Endothelial cell of hepatic sinusoid (primary cell): ENCODE data around the gene KCNMB2.
"Not testable (repeated sequence)": the region's sequence is repeated elsewhere in the genome, so short reads cannot be mapped to it uniquely, and the experiment has no call there.

Source experiments
- in situ Hi-C: cut with HindIII; loops from 2 replicates; pipeline ENCODE4 v1.10.0; 2017; ENCODE audit warnings: low sequenced_read_pairs

The KCNMB2 gene

DNA sequence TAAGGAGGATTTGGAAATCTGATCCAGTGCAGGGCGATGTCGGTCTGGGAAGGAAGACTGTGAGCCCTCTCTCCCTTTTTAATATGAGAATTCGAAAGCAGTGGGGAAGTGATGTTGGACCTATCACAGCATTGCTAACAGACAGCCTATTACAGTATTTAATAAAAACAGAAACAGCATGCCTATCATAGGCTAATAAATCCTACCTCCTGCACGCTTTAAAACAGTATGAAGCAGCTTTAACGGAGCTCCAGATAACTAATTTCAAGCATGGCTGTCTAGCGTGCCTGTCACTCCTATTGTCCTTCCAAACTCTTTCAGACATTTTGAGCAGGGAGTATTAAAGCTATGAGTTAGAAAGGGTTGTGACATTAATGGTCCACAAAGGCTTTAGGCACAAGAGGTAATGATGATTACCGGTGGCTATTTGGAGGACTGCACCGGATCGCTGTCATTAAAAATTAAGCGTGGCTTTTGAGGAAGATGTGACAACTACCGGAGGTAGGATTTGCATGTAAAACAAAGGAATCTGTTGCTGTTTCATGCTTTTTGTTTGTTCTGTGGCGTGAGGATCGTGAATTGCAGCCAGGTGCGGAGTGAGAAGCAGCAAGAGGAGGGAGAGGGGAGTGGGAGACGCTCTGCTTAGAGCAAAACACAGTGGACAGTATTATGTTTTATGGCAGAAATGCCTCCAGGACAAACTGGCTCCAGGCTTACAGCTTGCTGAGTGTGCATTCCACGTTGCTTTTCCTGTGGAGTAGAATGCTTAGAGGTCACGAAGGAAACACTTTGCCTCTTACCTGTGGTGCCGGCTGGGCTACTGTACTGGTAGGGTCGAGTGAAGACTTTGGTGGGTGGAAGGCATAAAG lies at the start of gene KCNMB2:
Gene KCNMB2, plus strand, starts transcription at position 226 of the 869 bp plus-strand sequence.
- in situ Hi-C loops = no loop called here

DNA sequence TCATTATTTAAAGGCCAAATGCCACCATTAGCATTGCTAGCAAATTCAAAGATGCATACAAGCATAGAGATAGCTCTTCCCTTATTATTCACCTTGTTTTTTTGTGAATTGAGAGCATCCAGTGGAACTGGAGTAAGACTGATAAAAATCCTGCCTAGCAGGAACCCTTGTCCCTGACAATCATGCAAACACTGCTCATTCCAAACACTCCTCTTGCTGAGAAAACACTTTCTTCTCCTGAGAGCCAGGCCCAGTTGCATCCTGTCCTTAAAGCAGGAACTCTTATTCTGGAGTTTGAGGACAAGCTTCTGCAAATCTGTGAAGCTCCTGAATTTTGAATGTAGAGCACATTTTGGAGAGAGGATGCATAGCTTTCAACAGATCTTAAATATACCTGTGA lies 49.3 kb upstream of the KCNMB2 start:
- in situ Hi-C loops = no loop called here

DNA sequence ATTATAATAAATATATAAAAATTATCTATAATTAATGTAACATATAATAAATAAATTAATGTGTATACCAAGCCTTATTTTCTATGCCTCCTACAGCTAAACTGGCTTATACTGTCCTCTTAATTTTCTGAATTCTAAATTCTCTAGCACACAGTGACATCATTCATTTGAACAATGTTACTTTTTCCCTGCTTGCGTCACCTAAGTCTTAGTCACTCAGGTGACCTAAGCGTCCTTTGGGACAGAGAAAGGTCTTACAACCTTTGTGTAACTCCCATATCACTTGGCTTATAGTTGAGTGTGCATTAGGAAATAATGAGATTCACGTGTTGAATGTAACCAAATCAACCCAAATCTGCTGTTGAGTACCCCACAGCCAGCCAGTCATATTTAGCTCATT lies 48.5 kb upstream of the KCNMB2 start:
- in situ Hi-C loops = no loop called here

DNA sequence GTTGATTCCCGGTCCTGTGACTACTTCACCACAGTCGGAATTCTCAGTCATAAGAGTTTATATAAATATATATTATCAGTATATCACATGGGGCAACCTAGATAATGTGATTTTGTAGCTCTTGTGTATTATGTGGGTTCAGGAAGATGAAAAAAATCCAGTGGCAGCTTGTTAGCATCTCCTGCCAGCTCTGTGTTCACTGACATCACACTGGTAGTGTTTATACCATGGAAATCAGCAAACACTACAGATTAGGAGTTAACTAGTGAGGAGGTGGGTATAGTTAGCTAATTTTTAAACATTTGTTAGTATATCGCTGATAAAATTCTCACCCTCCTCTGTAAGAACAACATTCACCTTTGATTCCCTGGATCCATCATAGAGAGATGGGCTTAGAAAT lies 44.5 kb upstream of the KCNMB2 start:
- in situ Hi-C loops = no loop called here

DNA sequence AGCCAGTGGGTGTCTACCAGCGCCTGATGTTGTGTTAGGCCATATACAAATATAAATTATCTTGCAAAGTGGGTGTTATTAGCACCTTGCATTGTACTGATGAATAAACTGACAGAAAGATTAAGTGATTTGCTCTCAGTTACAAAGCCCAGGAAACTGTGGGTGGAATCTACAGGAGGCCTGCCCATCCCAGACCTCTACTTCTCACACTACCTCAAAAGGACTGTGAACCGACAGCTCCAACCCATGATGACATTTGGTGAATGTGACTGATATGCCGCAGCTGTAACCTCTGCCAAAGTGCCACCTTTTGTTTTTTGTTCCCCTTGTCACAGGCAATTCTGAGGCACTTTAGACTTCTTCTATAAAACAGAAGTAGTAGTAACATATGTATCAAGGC lies 43.7 kb upstream of the KCNMB2 start:
- in situ Hi-C loops = no loop called here

DNA sequence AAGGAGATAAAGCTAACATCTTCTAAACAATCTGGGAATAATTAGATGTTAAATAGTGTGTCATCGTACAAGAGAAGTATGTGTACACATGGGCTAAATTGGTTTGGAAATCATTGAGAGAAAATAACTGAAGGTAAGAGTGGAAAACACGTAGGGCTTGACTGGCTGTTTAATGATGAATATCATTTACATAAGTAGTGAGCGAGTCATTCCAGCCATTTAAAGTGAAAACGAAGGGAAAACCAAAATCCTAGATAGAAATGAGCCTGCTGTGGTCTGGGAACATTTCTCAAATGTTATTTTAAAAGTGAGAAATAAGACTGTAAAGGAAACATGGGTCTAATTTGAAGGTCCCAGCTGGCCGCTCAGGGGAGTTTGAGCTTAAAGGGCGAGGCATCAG lies 41.9 kb upstream of the KCNMB2 start:
- in situ Hi-C loops = no loop called here

DNA sequence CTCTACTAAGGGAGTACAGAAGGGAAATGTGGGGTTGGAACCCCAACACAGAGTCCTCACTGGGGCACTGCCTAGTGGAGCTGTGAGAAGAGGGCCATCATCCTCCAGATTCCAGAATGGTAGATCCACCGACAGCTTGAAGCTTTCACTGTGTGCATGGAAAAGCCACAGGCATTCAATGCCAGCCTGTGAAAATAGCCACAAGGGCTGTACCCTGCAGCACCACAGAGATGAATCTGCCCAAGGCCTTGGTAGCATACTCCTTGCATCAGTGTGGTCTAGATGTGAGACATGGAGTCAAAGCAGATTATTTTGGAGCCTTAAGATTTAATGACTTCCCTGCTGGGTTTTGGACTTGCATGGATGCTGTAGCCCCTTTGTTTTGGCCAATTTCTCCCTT lies 39.3 kb upstream of the KCNMB2 start:
- in situ Hi-C loops = no loop called here

DNA sequence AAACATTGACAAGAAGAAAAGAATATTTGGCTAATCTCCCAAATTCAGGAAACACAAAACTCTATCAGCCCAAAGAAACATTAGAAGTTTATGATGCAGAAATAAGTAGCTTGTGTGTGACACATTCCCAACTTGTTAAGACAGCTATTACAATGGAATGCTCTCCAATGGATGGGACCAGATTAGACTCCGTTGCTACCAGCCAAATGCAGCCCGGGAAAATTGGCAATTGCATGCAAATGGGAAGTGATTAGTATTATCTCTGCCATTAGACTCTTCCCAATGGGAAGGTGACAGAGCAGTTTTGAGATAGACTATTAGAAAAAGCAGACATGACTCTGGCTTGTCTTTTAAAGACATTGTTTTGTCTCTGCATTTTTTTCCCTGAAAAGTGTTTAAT lies 37.4 kb upstream of the KCNMB2 start:
- in situ Hi-C loops = no loop called here

DNA sequence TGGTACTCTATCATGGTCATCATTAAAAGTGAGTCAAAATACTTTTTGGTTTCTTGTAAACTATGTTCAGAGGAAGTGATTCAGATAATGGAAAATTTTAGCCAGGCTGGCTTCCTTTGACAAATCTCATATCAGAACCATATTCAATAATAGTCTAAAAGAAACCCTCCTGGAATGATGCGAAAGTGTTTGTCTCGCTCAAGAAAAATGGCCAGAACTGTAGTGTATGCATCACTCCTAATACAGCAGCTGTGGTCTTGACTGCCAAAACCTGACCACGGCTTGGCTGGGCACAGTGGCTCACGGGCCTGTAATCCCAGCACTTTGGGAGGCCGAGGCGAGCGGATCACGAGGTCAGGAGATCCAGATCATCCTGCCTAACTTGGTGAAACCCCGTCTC lies 35.6 kb upstream of the KCNMB2 start:
- in situ Hi-C loops = no loop called here

DNA sequence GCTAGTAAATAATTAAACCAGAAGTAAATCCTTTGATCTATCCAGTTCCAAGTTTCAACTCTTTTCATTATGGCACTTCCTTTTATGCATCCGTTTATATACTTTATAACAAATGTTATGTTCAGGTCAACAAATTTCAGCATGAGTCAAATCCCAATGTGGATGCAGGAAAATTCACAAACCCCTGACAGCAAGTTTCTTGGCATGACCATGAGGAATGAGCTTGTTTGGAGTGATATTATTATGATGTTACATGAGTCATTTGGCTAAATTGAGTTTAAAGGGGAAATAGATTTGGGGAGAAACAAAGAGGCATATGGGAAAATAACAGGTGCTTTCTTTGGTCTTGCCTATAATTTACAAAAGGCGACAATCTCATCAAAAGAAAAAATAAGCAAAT lies 32.1 kb upstream of the KCNMB2 start:
- in situ Hi-C loops = no loop called here

DNA sequence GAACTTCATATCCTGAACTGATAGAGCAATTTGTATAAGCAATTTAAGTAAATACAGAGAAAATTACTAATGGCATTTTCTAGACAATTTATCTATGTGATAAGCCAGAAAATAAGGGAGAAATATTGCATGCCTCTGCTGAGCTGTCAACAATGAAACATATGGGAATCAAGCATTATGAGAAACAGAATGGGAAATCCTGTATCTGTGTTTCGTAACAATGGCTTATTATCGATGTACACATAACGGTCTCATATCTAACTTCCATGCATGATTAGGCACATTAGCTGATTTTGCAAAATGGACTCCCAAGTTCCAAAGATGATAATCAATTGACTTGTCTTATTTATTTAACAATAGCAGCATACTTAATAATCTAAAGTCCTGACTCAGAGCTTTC lies 30.4 kb upstream of the KCNMB2 start:
- in situ Hi-C loops = no loop called here

DNA sequence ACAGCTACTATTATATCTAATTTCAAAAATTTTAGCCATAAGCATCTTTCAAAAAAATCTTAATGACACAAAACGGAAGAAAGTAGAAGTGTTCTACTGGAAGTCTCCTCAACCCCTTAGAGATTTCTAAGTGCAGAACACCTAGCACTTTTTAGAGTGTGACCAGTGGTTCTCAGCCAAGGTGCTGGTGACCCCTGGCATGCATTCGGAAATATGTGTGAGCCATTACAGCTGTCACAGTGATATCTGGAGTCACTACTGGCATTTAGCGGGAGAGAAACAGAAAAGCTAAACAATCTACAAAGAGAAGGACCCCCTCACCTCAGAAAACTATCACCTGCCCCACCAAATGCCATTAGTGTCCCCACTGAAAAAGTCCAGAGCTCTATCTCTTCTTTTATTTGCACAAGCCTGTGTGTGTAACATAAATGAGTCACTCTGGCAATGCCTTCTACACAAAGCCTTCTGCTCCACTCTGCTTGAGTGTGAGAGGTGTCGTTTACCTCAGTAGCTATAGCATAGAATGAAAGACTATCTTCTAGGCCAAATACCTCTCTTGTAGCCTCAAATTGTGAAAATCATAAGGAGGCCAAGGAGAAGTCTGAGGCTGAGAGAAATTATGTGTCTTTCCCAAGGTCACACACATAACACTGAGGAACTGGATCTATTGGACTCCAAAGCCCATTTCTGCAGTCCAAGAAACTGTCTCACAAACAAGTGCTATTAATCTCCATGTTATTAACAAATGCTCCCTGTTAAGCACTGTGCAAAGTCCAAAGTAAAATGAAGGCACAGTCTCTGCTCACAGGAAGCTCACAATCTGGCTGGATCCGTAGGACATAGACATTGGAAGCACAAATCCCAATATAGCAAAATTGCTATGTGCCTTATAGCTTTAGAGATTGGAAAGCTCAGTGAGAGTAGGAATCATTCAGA lies 28.5 kb upstream of the KCNMB2 start:
- in situ Hi-C loops = no loop called here

DNA sequence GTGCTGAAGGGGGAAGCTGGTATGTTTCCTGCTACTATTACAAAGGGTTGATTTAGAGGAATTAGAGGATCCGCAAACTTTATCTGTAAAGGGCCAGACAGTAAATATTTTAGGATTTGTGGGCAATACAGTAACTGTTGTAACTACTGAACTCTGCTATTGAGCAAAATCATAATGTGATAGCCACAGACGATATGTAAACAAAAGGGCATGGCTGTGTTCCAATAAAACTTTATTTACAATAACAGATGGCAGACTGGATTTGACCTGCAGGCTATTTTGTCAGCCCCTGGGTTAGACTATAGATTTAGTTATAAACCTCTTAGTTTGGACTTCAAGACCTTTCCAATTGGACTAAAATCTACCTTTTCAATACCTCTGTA lies 27.8 kb upstream of the KCNMB2 start:
- in situ Hi-C loops = no loop called here

DNA sequence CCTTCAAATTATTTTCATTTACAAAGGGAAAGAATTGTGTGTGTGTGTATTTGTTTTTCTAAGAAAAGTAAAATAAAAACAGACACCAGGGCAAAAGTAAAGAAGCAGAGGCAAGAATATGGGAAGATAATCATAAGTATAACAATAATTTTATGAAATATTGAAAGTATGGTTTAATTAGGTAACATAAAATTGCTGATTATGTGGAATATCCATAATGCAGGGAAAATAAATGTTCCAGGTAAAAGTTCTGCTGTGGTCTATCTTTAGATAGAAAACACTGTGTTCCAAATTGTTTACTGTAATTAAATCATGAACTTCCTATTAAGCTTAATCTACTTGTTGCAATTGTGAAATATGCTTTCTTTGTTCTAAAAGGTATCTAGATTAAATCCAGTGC lies 25.7 kb upstream of the KCNMB2 start:
- in situ Hi-C loops = no loop called here

DNA sequence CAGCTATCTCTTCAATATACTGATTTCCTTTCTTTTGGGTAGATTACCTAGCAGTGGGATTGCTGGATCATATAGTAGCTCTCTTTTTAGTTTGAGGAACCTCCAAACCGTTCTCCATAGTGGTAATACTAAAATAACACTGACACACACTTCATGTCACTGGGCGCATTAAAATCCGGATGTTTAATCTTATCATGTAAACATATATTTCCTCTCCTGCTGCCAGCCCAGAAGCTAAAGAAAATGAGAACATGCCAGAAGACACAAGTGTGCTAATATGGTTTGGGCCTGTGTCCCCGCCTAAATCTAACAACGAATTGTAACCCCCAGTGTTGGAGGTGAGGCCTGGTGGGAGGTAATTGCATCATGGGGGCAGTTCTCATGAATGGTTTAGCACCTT lies 23.6 kb upstream of the KCNMB2 start:
- in situ Hi-C loops = no loop called here

DNA sequence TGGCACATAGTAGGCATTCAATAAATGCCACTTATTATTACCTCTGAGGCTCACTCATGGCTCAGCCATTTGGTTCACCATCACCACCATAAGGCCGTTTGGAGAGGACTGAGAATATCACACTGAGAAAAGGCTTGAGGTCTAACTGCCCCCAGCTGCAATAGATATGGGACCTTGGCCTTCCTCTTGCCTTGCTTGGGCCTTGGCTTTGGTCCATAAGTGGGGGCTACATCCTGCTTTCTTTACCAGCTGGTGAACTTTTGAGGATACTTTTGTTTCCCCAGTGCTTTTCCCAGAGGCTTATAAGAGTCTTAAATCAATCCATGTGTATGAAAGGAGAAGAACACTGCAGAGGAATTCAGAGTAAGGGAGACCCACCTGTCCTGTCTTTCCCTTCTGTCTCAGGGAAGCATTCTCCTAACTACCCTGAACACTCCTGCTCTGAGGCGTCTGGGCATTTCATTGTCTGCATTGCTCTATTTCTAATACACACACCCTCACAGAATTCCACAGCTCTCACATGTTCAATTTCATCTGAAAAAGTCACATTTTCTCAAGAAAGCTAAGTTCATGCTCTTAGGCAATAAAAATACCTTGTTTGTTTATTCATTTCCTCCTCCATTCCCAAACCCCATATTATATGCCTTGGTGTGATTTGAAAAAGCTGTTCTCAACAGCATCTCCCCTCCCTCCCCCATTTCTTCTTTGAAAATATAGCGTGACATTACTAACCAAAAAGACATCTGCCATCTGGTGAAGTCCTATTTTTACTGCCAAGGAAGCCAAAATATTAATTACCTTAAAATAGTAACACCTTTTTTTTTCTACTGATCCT lies 22.5 kb upstream of the KCNMB2 start:
- in situ Hi-C loops = no loop called here

DNA sequence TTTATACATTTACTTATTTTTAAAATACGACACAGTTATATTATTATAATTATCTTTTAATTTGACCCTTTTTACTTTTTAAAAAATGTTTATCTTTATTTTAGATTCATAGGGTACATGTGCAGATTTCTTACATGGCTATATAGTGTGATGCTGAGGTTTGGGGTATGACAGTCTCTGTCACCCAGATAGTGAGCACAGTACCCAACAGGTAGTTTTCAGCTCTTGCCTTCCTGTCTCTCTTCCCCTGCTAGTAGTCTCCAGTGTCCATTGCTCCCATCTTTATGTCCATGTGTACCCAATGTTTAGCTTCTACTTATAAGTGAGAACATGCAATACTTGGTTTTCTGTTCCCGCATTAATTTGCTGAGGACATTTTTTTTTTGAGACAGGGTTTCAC lies 21.8 kb upstream of the KCNMB2 start:
- in situ Hi-C loops = no loop called here

DNA sequence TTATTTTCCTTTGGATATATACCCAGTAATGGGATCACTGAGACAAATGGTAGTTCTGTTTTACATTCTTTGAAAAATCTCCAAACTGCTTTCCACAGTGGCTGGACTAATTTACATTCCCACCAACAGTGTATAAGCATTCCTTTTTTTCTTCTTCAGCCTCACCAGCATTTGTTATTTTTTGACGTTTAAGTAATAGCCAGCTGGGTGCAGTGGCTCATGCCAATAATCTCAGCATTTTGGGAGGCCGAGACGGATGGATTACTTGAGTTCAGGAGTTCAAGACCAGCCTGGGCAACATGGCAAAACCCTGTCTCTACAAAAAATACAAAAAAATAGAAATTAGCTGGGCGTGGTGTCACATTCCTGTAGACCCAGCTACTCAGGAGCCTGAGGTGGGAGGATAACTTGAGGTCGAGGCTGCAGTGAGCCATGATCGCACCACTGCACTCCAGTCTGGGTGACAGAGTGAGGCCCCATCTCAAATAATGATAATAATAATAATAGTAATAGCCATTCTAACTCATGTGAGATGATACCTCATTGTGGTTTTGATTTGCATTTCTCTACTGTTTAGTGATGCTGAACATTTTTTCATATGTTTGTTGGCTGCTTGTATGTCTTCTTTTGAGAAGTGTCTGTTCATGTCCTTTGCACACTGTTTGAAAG lies 21.0 kb upstream of the KCNMB2 start:
- in situ Hi-C loops = not testable (repeated sequence)

DNA sequence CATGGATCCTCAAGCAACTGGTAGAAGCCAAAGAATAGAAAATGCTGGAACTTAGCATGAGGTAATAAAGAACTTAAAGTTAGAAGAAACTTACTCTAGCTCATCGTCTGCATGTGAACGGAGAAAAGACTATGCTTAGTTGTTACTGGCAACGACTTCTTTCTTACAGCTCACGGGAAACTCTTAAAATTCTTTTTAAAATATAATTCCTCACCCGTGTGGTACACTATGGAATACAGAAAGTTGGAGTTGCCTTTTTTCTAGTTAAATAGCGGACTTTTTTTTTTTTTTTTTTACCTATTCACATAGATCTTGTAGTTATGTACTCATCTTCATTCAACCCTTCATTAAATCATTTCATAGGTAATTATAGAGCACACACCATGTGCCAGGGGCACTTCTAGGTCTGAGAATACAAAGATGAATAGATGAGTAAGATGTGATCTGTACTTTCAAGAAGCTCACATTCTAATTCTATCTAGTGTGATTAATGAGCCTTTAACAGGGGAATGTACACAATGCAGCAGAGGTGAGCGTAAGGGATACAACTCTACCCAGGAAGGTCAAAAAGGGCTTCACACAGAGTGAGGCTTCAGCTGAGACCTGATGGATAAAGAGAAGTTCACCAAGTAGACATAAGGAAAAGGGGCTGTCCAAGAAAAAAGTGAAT lies 18.4 kb upstream of the KCNMB2 start:
- in situ Hi-C loops = no loop called here
